ENCODE results near the gene GPD1L. TPM values are rescaled to one million over a fixed set of nuclear protein-coding genes. Genes with fewer than 3 reads are reported as not detected.
A peak's percentile ranks its signal among the peaks of the same experiment; 100 is the strongest.

Gene GPD1L
- total and polyA plus RNA-seq, 11 donors = 97.4 to 340 (median 164) TPM

- peaks cover 0 to 25% (median 16%) of the 10 kb centered on the region in 9 donors for H3K36me3 ChIP-seq
- 78 to 90% (median 87%) methylated on average over 2 of the region's 2 CpGs for WGBS, 4 donors
- no peak for TF ChIP-seq POLR2A (IDR thresholded peaks at IDR 0.05)
- TF ChIP-seq, protein P1, sequence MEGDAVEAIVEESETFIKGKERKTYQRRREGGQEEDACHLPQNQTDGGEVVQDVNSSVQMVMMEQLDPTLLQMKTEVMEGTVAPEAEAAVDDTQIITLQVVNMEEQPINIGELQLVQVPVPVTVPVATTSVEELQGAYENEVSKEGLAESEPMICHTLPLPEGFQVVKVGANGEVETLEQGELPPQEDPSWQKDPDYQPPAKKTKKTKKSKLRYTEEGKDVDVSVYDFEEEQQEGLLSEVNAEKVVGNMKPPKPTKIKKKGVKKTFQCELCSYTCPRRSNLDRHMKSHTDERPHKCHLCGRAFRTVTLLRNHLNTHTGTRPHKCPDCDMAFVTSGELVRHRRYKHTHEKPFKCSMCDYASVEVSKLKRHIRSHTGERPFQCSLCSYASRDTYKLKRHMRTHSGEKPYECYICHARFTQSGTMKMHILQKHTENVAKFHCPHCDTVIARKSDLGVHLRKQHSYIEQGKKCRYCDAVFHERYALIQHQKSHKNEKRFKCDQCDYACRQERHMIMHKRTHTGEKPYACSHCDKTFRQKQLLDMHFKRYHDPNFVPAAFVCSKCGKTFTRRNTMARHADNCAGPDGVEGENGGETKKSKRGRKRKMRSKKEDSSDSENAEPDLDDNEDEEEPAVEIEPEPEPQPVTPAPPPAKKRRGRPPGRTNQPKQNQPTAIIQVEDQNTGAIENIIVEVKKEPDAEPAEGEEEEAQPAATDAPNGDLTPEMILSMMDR (IDR thresholded peaks at IDR 0.05) = no peak
- H3K9me3 ChIP-seq = no peaks in the 10 kb centered on the region
- H3K4me1 ChIP-seq = peaks cover 0 to 83% (median 32%) of the 10 kb centered on the region in 12 donors
- intact Hi-C loops (cut with DNase I) = no loop called here
- H3K27ac ChIP-seq = peak overlapping the region in 7 of 12 donors; percentile 13 to 87 (median 61)
- no peak for DNase-seq
- no peak for ATAC-seq
- no peaks in the 10 kb centered on the region for H3K27me3 ChIP-seq
- H3K4me3 ChIP-seq = no peak overlapping the region
Measured at GRCh38 chr3:32128936-32129335, 22.5 kb downstream of the GPD1L start.

- intact Hi-C loops (cut with DNase I) = no loop called here
- Histone ChIP-seq H3K4me1 (peaks cover 0 to 84% (median 32%) of the 10 kb centered on the region in 12 donors), H3K27ac (peak overlapping the region in 4 of 12 donors; percentile 13 to 74 (median 37)), H3K9me3 (no peaks in the 10 kb centered on the region), H3K27me3 (no peaks in the 10 kb centered on the region), H3K36me3 (peaks cover 0 to 27% (median 16%) of the 10 kb centered on the region in 9 donors), H3K4me3 (no peak overlapping the region)
- ATAC-seq = peak in 1 of 4 donors; percentile 13
- DNase-seq = no peak
- WGBS, 4 donors = 59 to 71% (median 65%) methylated on average over 4 of the region's 4 CpGs
- TF ChIP-seq, protein P1 (IDR thresholded peaks at IDR 0.05) = no peak
- no peak for TF ChIP-seq POLR2A (IDR thresholded peaks at IDR 0.05)
Measured at GRCh38 chr3:32129832-32130231, 23.4 kb downstream of the GPD1L start.

DNA sequence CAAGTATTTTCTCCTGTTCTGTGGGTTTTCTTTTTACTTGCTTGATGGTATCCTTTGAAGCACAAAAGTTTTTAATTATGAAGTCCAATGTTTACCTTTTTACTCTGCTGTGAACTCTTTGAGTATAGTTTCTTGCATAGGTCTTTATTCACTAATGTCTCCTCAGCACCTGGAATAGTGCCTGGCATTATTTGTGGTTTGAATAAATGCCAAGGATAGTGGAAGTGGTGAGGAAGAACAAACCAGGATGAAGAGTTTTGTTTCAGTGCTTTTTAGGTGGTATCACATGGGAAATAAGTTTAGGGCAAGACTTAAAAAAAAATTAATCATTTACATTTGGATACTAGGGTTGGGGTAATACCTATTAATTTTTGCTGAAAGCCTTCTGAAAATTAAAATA is 25.7 kb downstream of the GPD1L start:
- Histone ChIP-seq H3K4me3 (no peak overlapping the region), H3K36me3 (peaks cover 0 to 27% (median 16%) of the 10 kb centered on the region in 9 donors), H3K4me1 (peaks cover 0 to 72% (median 23%) of the 10 kb centered on the region in 12 donors), H3K27me3 (no peaks in the 10 kb centered on the region), H3K9me3 (no peaks in the 10 kb centered on the region), H3K27ac (no peak overlapping the region)
- intact Hi-C loops (cut with DNase I) = no loop called here
- DNase-seq (no peak), ATAC-seq (no peak)
- TF ChIP-seq, protein P1 (IDR thresholded peaks at IDR 0.05) = no peak
- TF ChIP-seq POLR2A (IDR thresholded peaks at IDR 0.05) = no peak

- Histone ChIP-seq H3K4me3 (no peak overlapping the region), H3K4me1 (peaks cover 0 to 71% (median 19%) of the 10 kb centered on the region in 12 donors)
Measured at GRCh38 chr3:32132706-32133105, 26.3 kb downstream of the GPD1L start.

More at GRCh38 chr3:32132706-32133105, 26.3 kb downstream of the GPD1L start:
- no peaks in the 10 kb centered on the region for H3K27me3 ChIP-seq
- peaks cover 0 to 27% (median 16%) of the 10 kb centered on the region in 9 donors for H3K36me3 ChIP-seq
- H3K9me3 ChIP-seq = no peaks in the 10 kb centered on the region
- intact Hi-C loops (cut with DNase I) = no loop called here
- no peak for TF ChIP-seq POLR2A (IDR thresholded peaks at IDR 0.05)
- TF ChIP-seq, protein P1 (IDR thresholded peaks at IDR 0.05) = no peak
- DNase-seq (no peak), ATAC-seq (no peak)
- WGBS, 4 donors = 89 to 97% (median 93%) methylated on average over 2 of the region's 2 CpGs
- H3K27ac ChIP-seq = no peak overlapping the region

All from heart left ventricle (tissue), 16 donors.